OCI-LY3 (cell line): ENCODE data around the gene MS4A4A.

Experiments used
- CTCF ChIP-seq: fragments of 200-600, 300-600 bp; sonication (generic); IDR thresholded peaks from 2 replicates; pipeline ENCODE4 v1.5.1; 2014; ENCODE audit warnings: antibody characterized with exemption, low read length, low read depth
- EZH2phosphoT487 ChIP-seq: fragments of 200-600 bp; shearing (Covaris generic); IDR thresholded peaks from 2 replicates; pipeline ENCODE4 v1.6.1; 2018; ENCODE audit warnings: antibody characterized with exemption, mixed run types, low read depth

GRCh38 chr11:60288531-60288930 lies 8.1 kb downstream of the MS4A4A start:
- TF ChIP-seq CTCF (no peak), EZH2phosphoT487 (no peak)
